A673 (cell line): ENCODE results near the gene POU2F3.

ENCODE experiments used
- CTCF ChIP-seq: fragments of 300-800, 200-600 bp; sonication (generic); conservative IDR thresholded peaks from 2 replicates; pipeline ENCODE4 v1.5.1; 2017; ENCODE audit warnings: low read depth, mild to moderate bottlenecking, antibody characterized with exemption, low read length, moderate library complexity, mixed read lengths
- EZH2 ChIP-seq: fragments of 200-600 bp; sonication (generic); IDR thresholded peaks from 2 replicates; pipeline ENCODE4 v1.6.1; 2017; ENCODE audit warnings: borderline replicate concordance, low read depth, mild to moderate bottlenecking, mixed read lengths, antibody characterized with exemption, low read length; ENCODE audit not compliant: poor library complexity, severe bottlenecking

- no peak for TF ChIP-seq EZH2
- TF ChIP-seq CTCF: no peak
These were observed 38.3 kb upstream of the POU2F3 start for GRCh38 chr11:120201653-120202052.
